Fibroblast of skin of back (primary cell): ENCODE data around the gene TMEM266. TPM values are rescaled to one million over a fixed set of nuclear protein-coding genes. Genes with fewer than 3 reads are reported as not detected.
"Not testable (repeated sequence)": the region's sequence is repeated elsewhere in the genome, so short reads cannot be mapped to it uniquely, and the experiment has no call there.

Source experiments
- DNase-seq: peaks from one replicate; pipeline ENCODE4 v3.0.0-alpha.2; 2013
- polyA plus RNA-seq, 2 experiments: library from polyadenylated mRNA; unstranded; fragments of 120-200 nt; gene quantifications; one replicate each; pipeline ENCODE4 v1.2.1, GENCODE V29; 2013; ENCODE audit not compliant: insufficient read length in 2 of 2

The TMEM266 gene
- 0.22 TPM for polyA plus RNA-seq (2013, experiment 1 of 2; ENCODE audit: insufficient read length)
- 0.28 TPM for polyA plus RNA-seq (2013, experiment 2 of 2; ENCODE audit: insufficient read length)

- DNase-seq = peak; percentile 32
Observed at GRCh38 chr15:76059320-76060117, at the start of gene TMEM266. TMEM266 (plus strand) TSS chr15:76059985; CDS start chr15:76134264, 74,279 bp downstream.

- DNase-seq = no peak
Observed at GRCh38 chr15:76010613-76011012, 49.2 kb upstream of the TMEM266 start.

- DNase-seq = peak; percentile 2
Observed at GRCh38 chr15:76011627-76012551, 47.9 kb upstream of the TMEM266 start, which contains the start of gene NRG4. NRG4 (minus strand) TSS chr15:76012424; CDS start chr15:76011230, 1,194 bp downstream.

- not testable (repeated sequence) for DNase-seq
Observed at GRCh38 chr15:76013470-76013869, 46.3 kb upstream of the TMEM266 start.

- DNase-seq = no peak
Observed at GRCh38 chr15:76024021-76024768, 35.6 kb upstream of the TMEM266 start.

GRCh38 chr15:76032046-76032445 is 27.7 kb upstream of the TMEM266 start:
- no peak for DNase-seq

- DNase-seq = no peak
Observed at GRCh38 chr15:76033438-76033837, 26.3 kb upstream of the TMEM266 start.

- DNase-seq = no peak
Observed at GRCh38 chr15:76034111-76034510, 25.7 kb upstream of the TMEM266 start.

GRCh38 chr15:76035593-76035992 is 24.2 kb upstream of the TMEM266 start:
- no peak for DNase-seq

- no peak for DNase-seq
Observed at GRCh38 chr15:76038512-76038911, 21.3 kb upstream of the TMEM266 start.

- DNase-seq = not testable (repeated sequence)
Observed at GRCh38 chr15:76054201-76054600, 5.6 kb upstream of the TMEM266 start.

- DNase-seq = no peak
Observed at GRCh38 chr15:76056931-76057330, 2.9 kb upstream of the TMEM266 start.

GRCh38 chr15:76057332-76058000 is 2.3 kb upstream of the TMEM266 start:
- peak; percentile 31 for DNase-seq

GRCh38 chr15:76058714-76059319 is 968 bp upstream of the TMEM266 start:
- no peak for DNase-seq

GRCh38 chr15:76060118-76060989 is 569 bp downstream of the TMEM266 start:
- DNase-seq = no peak

GRCh38 chr15:76061700-76062099 is 1.9 kb downstream of the TMEM266 start:
- DNase-seq = no peak

- DNase-seq = no peak
Observed at GRCh38 chr15:76062286-76062685, 2.5 kb downstream of the TMEM266 start.

- DNase-seq = no peak
Observed at GRCh38 chr15:76064375-76064774, 4.6 kb downstream of the TMEM266 start.

- no peak for DNase-seq
Observed at GRCh38 chr15:76065245-76065644, 5.5 kb downstream of the TMEM266 start.

GRCh38 chr15:76065793-76066192 is 6.0 kb downstream of the TMEM266 start:
- no peak for DNase-seq
